NT2/D1 (cell line): ENCODE data around the gene CUL7.

ENCODE experiments used
- DNase-seq: peaks from one replicate; pipeline ENCODE4 v3.0.0-alpha.2; 2011; ENCODE audit warnings: low read depth, low spot score
- H3K27me3 ChIP-seq: 2 replicates; pipeline ENCODE4 v1.6.0; 2011; ENCODE audit warnings: mild to moderate bottlenecking; ENCODE audit not compliant: insufficient read length, insufficient read depth
- H3K36me3 ChIP-seq: 2 replicates; pipeline ENCODE4 v1.6.1; 2011; ENCODE audit warnings: mild to moderate bottlenecking, low read length, mixed read lengths; ENCODE audit not compliant: insufficient read depth, insufficient read length
- H3K4me1 ChIP-seq: 2 replicates; pipeline ENCODE4 v1.5.1; 2011; ENCODE audit not compliant: insufficient read depth, insufficient read length
- H3K4me3 ChIP-seq: 2 replicates; pipeline ENCODE4 v1.5.1; 2011; ENCODE audit warnings: low read depth; ENCODE audit not compliant: insufficient read length
- H3K9ac ChIP-seq: 2 replicates; pipeline ENCODE4 v1.6.0; 2011; ENCODE audit warnings: low read depth; ENCODE audit not compliant: insufficient read length
- H3K9me3 ChIP-seq: 2 replicates; pipeline ENCODE4 v1.5.1; 2011; ENCODE audit warnings: mild to moderate bottlenecking, low read length; ENCODE audit not compliant: insufficient read depth
- SUZ12 ChIP-seq: IDR thresholded peaks from 2 replicates; pipeline ENCODE4 v1.6.1; 2011; ENCODE audit not compliant: insufficient read length, insufficient read depth; ENCODE audit errors: extremely low read depth
- YY1 ChIP-seq: IDR thresholded peaks from 2 replicates; pipeline ENCODE4 v1.6.1; 2011; ENCODE audit not compliant: insufficient read length, insufficient read depth
- ZNF274 ChIP-seq: IDR thresholded peaks from 2 replicates; pipeline ENCODE4 v1.6.1; 2011; ENCODE audit warnings: mild to moderate bottlenecking, low read depth, low read length

The CUL7 gene

DNA sequence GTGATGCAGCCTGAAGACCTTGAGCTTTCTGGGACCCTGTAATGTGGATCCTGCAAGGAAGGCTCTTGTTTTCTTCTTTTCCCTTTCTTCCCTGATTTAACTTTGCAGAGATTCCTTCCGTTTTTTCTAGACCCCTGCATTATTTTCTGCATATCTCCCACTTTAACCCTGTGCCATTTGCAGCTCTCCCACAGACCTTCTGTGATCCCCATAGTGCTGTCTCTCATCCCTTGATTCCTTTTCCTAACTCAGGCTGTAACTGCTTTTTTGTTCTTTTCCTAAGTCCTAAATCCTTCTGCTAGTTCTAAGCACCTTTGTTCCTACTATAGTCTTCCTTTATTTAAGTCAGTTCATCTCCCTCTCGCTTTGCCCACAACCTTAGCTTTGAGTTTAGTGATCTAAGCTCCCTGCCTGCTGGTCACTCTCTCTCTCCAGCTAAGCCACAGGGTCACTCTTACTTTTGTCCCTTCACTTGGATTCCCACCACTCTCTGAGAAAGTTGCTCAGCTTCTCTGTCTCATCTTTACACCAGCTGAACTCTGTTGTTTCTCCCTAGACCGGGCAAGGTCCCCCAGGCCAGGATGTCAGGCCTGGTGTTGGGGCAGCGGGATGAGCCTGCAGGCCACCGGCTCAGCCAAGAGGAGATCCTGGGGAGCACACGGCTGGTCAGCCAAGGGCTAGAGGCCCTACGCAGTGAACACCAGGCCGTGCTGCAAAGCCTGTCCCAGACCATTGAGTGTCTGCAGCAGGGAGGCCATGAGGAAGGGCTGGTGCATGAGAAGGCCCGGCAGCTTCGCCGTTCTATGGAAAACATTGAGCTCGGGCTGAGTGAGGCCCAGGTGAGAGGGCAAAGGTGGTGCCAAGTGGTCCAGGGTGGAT lies 7.3 kb upstream of the CUL7 start:
- Histone ChIP-seq H3K27me3 (no peaks in the 10 kb centered on the region), H3K9me3 (no peaks in the 10 kb centered on the region), H3K4me3 (no peak overlapping the region), H3K9ac (peak overlapping the region; percentile 72), H3K36me3 (peaks cover 43% of the 10 kb centered on the region), H3K4me1 (no peaks in the 10 kb centered on the region)
- no peak for TF ChIP-seq SUZ12
- TF ChIP-seq YY1: no peak
- TF ChIP-seq ZNF274: no peak
- DNase-seq: no peak

DNA sequence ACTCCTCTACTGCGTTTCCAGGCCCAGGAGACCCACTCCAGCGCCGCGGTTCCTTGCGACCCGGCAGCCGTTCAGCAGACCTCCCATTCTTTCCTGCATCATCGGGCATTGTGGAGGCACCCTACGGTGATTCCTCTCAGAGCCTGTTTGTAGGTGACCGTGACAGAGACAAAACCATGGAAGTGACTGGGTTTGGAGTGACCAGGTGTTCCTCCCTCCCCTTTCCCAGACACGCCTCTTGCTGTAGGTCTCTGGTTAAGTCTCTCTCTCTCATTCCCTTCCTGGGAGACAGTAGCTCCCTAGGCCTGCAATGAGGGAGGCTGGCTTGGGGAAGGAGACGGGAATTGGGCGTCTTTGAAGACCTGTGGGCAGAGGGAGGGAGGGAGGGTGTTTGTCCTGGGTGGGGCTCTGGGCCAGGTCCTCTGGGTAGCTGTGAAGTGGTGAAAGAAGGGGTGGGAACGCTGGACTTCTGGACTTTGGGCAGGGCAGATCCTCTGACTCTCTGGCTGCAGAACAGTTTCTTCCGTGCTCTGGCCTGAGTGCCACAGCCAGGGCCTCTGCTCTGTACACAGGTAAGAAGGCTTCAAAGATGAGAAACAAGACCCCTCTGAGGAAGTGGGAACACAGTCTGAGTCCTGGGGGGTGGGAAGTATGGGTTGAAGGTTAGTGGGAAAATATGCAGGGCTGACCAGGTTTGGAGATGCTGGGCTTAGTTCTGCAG lies 6.5 kb upstream of the CUL7 start:
- Histone ChIP-seq H3K4me1 (no peaks in the 10 kb centered on the region), H3K4me3 (peak overlapping the region; percentile 92), H3K36me3 (peaks cover 43% of the 10 kb centered on the region), H3K27me3 (no peaks in the 10 kb centered on the region), H3K9me3 (no peaks in the 10 kb centered on the region), H3K9ac (peak overlapping the region; percentile 72)
- DNase-seq: no peak
- TF ChIP-seq SUZ12 (no peak), YY1 (no peak), ZNF274 (no peak)

DNA sequence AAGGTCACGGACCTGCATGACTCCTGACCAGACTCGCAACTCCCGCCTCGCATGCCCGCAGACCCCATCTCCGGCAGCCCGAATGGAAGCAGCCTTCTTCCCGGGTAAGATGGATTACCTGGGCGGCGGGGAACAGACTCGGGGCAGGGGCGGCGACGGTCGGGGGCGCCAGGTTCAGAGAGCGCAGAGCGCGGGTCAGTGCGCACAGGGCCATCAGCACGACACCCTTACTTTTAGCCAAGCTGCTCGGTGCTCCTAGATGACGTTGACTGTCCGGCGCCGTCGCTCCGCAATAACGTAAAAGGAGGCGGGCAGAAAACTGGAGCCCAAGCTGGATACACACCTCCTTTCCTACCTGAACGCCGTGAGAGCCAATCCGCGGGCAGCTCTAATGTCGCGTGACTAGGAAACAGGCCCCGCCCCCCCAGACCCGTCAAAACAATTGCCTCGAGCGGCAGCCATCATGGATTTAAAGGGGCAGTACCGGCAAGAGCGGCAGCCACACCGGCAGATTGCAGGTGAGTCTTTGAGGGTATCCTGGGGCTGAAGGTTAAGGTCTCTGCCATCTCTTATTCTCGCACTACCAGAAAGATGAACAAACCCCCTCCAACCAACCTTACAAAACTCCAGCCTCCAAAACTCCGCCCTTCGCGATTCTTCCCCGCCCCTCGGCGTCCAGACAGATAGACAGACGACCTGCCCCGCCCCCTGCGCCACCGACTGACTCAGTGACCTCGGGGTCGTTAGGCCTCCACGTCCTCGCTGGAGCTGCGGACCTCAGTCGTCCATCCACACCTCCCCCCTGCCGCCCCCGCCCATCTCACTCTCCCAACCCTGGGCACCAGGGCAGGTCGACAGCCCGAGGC lies 5.8 kb upstream of the CUL7 start, which contains the start of the genes KLC4 and MRPL2:
Gene KLC4 (plus strand): TSS at position 464 of the 866 bp plus-strand sequence. CDS start 1,705 bp downstream, outside the sequence.
Gene MRPL2 (minus strand): TSS at position 267 of the 866 bp plus-strand sequence. CDS start 53 bp downstream, at position 214.
- Histone ChIP-seq H3K36me3 (peaks cover 47% of the 10 kb centered on the region), H3K4me1 (no peaks in the 10 kb centered on the region), H3K9ac (peak within 1 kb of the TSS; percentile 90), H3K27me3 (no peaks in the 10 kb centered on the region), H3K4me3 (peak within 1 kb of the TSS; percentile 92), H3K9me3 (no peaks in the 10 kb centered on the region)
- TF ChIP-seq YY1 (peak; percentile 66), ZNF274 (no peak)
- DNase-seq: peak; percentile 95

DNA sequence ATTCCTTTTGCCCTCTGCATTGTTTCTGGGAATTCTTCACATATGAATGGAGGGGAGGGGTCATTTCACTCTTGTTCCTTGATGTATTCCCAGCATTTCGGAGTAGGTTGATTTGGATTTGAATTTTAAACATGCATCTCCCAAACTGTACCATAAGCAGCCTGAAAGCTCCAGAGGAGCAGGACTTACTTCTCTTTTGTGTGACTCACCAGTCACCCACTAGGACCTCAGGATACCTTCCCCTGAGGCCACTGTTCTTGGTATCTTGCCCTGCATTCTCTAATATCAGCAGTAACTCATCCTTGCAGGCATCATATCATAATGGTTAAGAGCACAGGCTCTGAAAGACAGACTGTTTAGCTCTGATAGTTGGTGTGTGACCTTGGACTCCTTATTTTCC lies 4.9 kb upstream of the CUL7 start:
- H3K9me3 ChIP-seq: no peaks in the 10 kb centered on the region
- TF ChIP-seq SUZ12: no peak
- no peak for TF ChIP-seq YY1
- TF ChIP-seq ZNF274: no peak
- no peaks in the 10 kb centered on the region for H3K27me3 ChIP-seq
- H3K4me3 ChIP-seq: peak overlapping the region; percentile 92
- peak overlapping the region; percentile 90 for H3K9ac ChIP-seq
- H3K36me3 ChIP-seq: peaks cover 47% of the 10 kb centered on the region
- H3K4me1 ChIP-seq: no peaks in the 10 kb centered on the region
- no peak for DNase-seq

DNA sequence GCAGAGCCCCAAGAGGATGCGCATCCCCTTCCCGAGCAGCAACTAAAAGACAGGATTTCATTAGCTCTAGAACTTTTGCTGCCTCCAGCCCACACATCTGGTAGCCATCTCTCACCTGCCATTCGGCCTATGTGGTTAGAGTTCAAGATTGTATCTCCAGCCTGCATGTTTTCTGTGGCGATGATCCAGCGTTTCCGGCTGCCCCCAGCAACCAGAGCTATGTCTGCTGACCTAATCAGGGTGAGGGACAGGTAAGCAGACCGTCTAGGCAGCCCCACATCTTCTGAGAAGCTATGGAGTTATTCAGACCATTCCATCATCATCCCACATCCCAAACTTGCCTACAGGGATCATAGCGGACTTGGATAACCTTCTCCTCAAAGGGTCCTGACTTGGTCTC lies 2.3 kb upstream of the CUL7 start:
- Histone ChIP-seq H3K36me3 (peaks cover 56% of the 10 kb centered on the region), H3K9me3 (no peaks in the 10 kb centered on the region), H3K4me3 (no peak overlapping the region), H3K9ac (no peak overlapping the region), H3K4me1 (peaks cover 3% of the 10 kb centered on the region), H3K27me3 (no peaks in the 10 kb centered on the region)
- TF ChIP-seq YY1: no peak
- TF ChIP-seq ZNF274: no peak
- no peak for TF ChIP-seq SUZ12
- no peak for DNase-seq

DNA sequence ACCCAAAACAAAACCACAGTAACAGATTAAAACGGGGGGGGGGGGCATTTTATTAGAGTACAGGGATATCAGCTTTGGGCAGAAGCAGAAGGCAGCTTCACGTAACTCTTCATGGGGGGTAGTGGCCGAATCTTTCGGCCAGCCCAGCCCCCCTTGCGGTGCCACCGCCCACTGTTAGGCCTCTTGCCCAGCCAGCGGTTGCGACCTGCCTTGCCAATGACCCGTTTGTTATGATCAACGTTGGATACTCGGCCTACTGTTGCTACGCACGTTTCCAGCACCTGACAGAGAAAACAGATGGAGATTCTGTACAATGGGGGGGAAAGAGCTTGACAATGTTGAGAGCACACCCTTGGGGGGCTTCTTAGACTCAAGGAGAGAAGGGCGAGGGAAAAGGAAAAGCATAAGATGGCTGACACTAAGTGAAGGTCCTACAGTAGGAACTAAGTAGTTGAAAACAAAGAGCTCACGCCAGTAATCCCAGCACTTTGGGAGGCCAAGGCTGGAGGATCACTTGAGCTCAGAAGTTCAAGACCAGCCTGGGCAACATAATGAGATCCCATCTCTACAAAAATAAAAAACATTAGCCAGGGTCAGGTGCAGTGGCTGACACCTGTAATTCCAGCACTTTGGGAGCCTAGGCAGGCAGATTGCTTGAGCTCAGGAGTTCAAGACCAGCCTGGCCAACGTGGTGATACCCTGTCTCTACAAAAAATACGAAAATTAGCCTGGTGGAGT lies 724 bp upstream of the CUL7 start:
- Histone ChIP-seq H3K4me3 (no peak overlapping the region), H3K9ac (no peak overlapping the region), H3K27me3 (no peaks in the 10 kb centered on the region), H3K9me3 (no peaks in the 10 kb centered on the region), H3K4me1 (peaks cover 4% of the 10 kb centered on the region), H3K36me3 (peaks cover 71% of the 10 kb centered on the region)
- DNase-seq: no peak
- TF ChIP-seq ZNF274: no peak
- TF ChIP-seq SUZ12: no peak
- no peak for TF ChIP-seq YY1
